ENCODE data around the gene ANKRD29. TPM values are rescaled to one million over a fixed set of nuclear protein-coding genes. Genes with fewer than 3 reads are reported as not detected.

The ANKRD29 gene
- total RNA-seq, 1 experiment from 2014 or later = 6.9 TPM

GRCh38 chr18:23683671-23684070, 21.0 kb upstream of the ANKRD29 start:
- TF ChIP-seq CTCF (IDR thresholded peaks at IDR 0.05; ENCODE audit: unreplicated experiment) = no peak
- peaks cover 10% of the 10 kb centered on the region for H3K27me3 Mint-ChIP-seq (ENCODE audit: unreplicated experiment)
- CTCF ChIA-PET = interaction anchor here (0.6 kb wide), 1 partner anchor 865 kb away, joined by 5 read pairs; no protein-coding TSS in a partner anchor
- H3K4me1 Mint-ChIP-seq (ENCODE audit: low read depth, unreplicated experiment) = peaks cover 9% of the 10 kb centered on the region
- intact Hi-C loops (cut with micrococcal nuclease; ENCODE audit: unreplicated experiment) = no loop called here
- no peaks in the 10 kb centered on the region for H3K36me3 Mint-ChIP-seq (ENCODE audit: insufficient read depth, unreplicated experiment)
- no TSS peak for BruUV-seq (replicated peaks)
- no peaks in the 10 kb centered on the region for H3K9me3 Mint-ChIP-seq (ENCODE audit: low read depth, unreplicated experiment)
- no peak overlapping the region for H3K27ac Mint-ChIP-seq (ENCODE audit: unreplicated experiment)
- H3K4me3 Mint-ChIP-seq (ENCODE audit: low read depth, unreplicated experiment) = no peak overlapping the region
- DNase-seq = no peak

- intact Hi-C loops (cut with micrococcal nuclease; ENCODE audit: unreplicated experiment) = no loop called here
- H3K27ac Mint-ChIP-seq (ENCODE audit: unreplicated experiment) = no peak overlapping the region
- no peaks in the 10 kb centered on the region for H3K9me3 Mint-ChIP-seq (ENCODE audit: low read depth, unreplicated experiment)
- peaks cover 15% of the 10 kb centered on the region for H3K27me3 Mint-ChIP-seq (ENCODE audit: unreplicated experiment)
- no peak overlapping the region for H3K4me3 Mint-ChIP-seq (ENCODE audit: low read depth, unreplicated experiment)
- BruUV-seq (replicated peaks) = no TSS peak
- no peak for TF ChIP-seq CTCF (IDR thresholded peaks at IDR 0.05; ENCODE audit: unreplicated experiment)
- no peaks in the 10 kb centered on the region for H3K36me3 Mint-ChIP-seq (ENCODE audit: insufficient read depth, unreplicated experiment)
- CTCF ChIA-PET = interaction anchor here (0.6 kb wide), 1 partner anchor 866 kb away, joined by 5 read pairs; no protein-coding TSS in a partner anchor
- peaks cover 9% of the 10 kb centered on the region for H3K4me1 Mint-ChIP-seq (ENCODE audit: low read depth, unreplicated experiment)
- no peak for DNase-seq
Measured at GRCh38 chr18:23683155-23683554, 20.4 kb upstream of the ANKRD29 start.

- intact Hi-C loops (cut with micrococcal nuclease; ENCODE audit: unreplicated experiment) = no loop called here
- H3K36me3 Mint-ChIP-seq (ENCODE audit: insufficient read depth, unreplicated experiment) = no peaks in the 10 kb centered on the region
- H3K4me1 Mint-ChIP-seq (ENCODE audit: low read depth, unreplicated experiment) = peaks cover 9% of the 10 kb centered on the region
- no TSS peak for BruUV-seq (replicated peaks)
- no peak overlapping the region for H3K27ac Mint-ChIP-seq (ENCODE audit: unreplicated experiment)
- no peak for TF ChIP-seq CTCF (IDR thresholded peaks at IDR 0.05; ENCODE audit: unreplicated experiment)
- no peak overlapping the region for H3K4me3 Mint-ChIP-seq (ENCODE audit: low read depth, unreplicated experiment)
- H3K9me3 Mint-ChIP-seq (ENCODE audit: low read depth, unreplicated experiment) = no peaks in the 10 kb centered on the region
- CTCF ChIA-PET = no interaction called here
- peaks cover 15% of the 10 kb centered on the region for H3K27me3 Mint-ChIP-seq (ENCODE audit: unreplicated experiment)
- no peak for DNase-seq
Measured at GRCh38 chr18:23682472-23682871, 19.8 kb upstream of the ANKRD29 start.

- Mint-ChIP-seq H3K27me3 (ENCODE audit: unreplicated experiment) (peaks cover 15% of the 10 kb centered on the region), H3K9me3 (ENCODE audit: low read depth, unreplicated experiment) (no peaks in the 10 kb centered on the region), H3K4me1 (ENCODE audit: low read depth, unreplicated experiment) (peaks cover 9% of the 10 kb centered on the region), H3K4me3 (ENCODE audit: low read depth, unreplicated experiment) (no peak overlapping the region), H3K36me3 (ENCODE audit: insufficient read depth, unreplicated experiment) (no peaks in the 10 kb centered on the region), H3K27ac (ENCODE audit: unreplicated experiment) (no peak overlapping the region)
- BruUV-seq (replicated peaks) = no TSS peak
- no peak for DNase-seq
- CTCF ChIA-PET = no interaction called here
- intact Hi-C loops (cut with micrococcal nuclease; ENCODE audit: unreplicated experiment) = no loop called here
- TF ChIP-seq CTCF (IDR thresholded peaks at IDR 0.05; ENCODE audit: unreplicated experiment) = no peak
Measured at GRCh38 chr18:23682045-23682444, 19.3 kb upstream of the ANKRD29 start.

Measured in Calu3 (cell line).